NCI-H1694 (cell line): ENCODE data around the gene CMTR1.
"Not testable (repeated sequence)": the region's sequence is repeated elsewhere in the genome, so short reads cannot be mapped to it uniquely, and the experiment has no call there.

Experiments used
- DNase-seq: peaks from one replicate; lab custom pipeline; 2025; lab: John Stamatoyannopoulos, UW

The CMTR1 gene

GRCh38 chr6:37432916-37433656, at the start of gene CMTR1:
CMTR1 (plus strand) TSS chr6:37433221; CDS start chr6:37435630, 2,409 bp downstream.
- DNase-seq: peak; percentile 70

GRCh38 chr6:37388578-37388977, 44.4 kb upstream of the CMTR1 start:
- no peak for DNase-seq

DNA sequence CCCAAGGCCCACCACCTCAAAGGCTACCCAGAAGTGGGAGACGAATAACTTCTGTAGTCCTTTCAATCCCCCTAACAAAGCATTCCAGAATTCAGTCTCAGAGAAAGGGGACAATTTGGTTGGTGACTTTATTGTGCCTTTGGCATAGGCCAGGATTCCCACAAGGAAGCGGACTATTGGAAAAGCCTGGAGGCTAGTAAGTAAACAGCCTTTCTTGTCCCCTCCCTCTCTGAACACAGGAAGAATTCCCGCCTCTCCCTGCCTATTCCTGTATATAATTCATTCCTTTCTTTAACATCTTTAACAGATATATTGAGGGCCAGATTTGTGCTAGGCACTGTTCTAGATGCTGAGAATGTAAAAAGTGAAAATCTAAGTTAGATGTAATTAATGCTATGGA, 43.2 kb upstream of the CMTR1 start:
- DNase-seq: no peak

- no peak for DNase-seq
Measured at GRCh38 chr6:37391120-37391519, 41.9 kb upstream of the CMTR1 start.

DNA sequence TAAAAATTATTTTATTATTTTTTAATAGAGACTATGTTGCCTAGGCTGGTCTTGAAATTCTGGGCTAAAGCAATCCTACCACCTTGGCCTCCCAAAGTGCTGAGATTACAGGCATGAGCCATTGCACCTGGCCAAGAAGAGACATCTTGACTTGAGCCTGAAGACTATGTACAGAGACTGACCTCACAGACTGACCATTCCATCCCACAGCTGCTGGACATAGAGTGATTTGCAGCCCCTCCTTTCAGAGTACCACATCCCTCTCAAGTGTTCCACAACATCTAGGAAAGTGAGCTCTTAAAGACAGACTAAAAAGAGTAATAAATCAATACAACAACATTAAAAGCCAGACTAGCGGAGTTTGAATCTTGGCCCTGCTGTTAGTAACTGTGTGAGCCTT, 40.2 kb upstream of the CMTR1 start:
- DNase-seq: no peak

GRCh38 chr6:37393381-37393929, 39.6 kb upstream of the CMTR1 start:
- no peak for DNase-seq

- no peak for DNase-seq
Measured at GRCh38 chr6:37396571-37397180, 36.3 kb upstream of the CMTR1 start.

DNA sequence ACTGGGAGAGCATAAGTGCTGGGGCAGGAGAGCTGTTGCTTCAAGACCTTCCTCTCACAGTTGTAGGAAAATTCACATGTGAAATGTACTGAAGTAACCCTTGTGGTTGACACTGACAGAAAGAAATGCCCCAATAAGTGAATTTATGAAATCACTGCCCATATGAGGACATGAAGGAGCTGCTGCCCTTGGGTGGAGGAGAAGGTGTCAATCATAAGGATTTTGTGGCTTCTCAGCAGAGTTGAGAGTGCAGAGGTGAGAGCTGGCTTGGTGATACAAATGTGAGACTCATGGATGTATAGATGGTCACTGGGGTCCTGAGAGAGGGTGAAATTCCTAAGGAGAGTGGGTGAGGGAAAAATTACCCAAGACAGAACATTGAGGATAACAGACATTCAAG, 33.9 kb upstream of the CMTR1 start:
- no peak for DNase-seq

DNA sequence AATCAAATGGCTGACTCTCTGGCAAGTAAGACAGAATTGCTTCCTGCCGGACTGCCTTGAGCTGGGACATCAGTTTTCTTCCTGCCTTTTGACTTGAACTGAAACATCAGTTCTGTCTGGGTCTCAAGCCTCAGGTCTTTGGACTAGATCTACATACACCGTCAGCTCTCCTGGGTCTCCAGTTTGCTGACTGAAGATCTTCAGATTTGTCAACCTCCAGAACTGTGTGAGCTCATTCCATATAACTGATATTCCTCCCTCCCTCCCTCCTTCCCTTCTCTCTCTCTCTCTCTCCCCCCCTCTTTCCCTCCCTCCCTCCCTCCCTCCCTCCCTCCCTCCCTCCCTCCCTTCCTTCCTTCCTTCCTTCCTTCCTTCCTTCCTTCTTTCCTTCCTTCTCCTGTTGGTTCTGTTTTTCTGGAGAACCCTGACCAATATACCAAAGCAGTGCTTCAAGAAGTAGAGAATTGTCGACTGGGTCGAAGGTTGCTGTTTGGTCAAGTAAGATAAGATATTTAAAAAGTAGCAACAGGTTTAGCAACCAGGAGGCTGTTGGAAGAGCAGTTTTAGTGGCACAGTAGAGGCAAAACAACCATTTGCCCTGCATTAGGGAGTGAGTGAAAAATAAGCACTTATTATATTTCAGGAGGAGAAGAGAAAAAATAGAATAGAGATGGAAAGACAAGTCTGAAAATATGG, 33.1 kb upstream of the CMTR1 start:
- DNase-seq: no peak

GRCh38 chr6:37401658-37402057, 31.4 kb upstream of the CMTR1 start:
- not testable (repeated sequence) for DNase-seq

DNA sequence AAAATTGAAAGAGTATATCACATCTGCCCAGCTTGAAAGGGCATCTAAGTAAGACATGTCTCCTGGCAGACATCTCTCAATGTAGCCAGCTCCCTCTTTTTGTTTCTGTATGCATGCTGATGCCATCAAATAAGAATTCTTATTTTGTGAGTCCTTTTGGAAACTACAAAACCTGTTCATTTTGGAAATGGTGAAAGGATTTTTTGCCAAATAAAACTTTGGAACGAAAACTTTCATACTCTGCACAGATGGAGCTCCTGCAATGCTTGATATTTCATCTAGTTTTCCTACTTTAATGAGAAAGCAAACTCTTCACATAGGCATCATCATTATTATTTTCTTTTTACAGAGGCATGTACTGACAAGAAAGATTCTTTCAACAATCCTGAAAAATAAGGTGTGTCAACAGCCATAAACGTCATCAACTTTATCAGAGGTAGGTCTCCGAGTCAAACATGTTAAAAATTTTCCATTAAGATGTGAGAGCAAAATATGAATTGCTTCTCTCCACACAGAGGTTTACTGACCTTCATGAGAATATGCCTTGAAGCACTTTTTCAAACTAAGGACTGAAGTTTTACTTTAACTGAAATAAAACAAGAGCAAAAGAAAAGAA, 26.2 kb upstream of the CMTR1 start:
- no peak for DNase-seq

DNA sequence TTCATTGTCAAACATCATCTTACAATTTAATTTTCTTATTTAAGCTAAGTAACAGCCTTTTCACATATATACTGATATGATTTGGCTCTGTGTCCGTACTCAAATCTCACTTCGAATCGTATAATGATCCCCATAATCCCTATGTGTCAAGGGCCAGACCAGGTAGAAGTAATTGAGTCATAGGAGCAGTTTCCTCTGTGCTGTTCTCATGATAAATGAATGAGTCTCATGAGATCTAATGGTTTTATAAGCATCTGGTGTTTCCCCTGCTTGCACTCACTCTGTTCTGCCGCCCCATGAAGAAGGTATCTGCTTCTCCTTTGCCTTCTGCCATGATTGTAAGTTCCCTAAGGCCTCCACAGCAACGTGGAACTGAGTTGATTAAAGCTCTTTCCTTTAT, 25.1 kb upstream of the CMTR1 start:
- no peak for DNase-seq

DNA sequence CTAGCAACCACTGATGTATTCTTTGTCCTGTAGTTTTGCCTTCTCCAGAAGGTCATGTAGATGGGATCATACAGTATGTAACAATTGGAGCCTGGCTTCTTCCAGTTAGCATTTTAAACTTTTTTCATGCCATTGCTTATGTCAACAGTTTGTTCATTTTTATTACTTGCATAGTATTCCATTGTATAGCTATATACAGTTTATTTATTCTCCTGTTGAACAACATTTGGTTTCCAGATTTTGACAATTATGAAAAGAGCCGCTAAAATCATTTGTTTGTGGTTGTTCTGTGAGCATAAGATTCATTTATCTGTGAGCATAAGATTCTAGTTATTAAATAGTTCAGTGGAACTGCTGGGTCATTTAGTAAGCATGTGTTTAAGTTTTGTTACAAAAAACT, 23.5 kb upstream of the CMTR1 start:
- no peak for DNase-seq

- no peak for DNase-seq
Measured at GRCh38 chr6:37417393-37417792, 15.6 kb upstream of the CMTR1 start.

DNA sequence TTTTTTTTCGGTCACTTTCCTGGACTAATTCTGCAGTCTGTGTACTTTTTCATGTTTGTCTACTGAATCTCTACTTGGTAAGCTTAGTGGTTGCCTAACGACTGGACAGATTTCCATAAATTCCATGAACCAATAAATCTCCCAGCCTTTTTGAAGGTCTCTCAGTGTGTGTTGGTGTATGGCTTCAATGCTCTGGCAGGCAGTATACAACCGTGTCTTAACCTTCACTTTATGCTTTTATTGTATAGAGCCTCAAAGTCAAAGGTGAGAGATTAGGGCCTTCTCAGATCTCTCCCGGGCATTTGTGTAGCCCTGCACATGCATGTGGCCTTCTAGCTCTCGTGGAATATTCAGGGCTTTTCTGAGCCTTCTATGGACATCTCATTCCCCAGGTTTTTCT, 14.3 kb upstream of the CMTR1 start:
- DNase-seq: no peak

DNA sequence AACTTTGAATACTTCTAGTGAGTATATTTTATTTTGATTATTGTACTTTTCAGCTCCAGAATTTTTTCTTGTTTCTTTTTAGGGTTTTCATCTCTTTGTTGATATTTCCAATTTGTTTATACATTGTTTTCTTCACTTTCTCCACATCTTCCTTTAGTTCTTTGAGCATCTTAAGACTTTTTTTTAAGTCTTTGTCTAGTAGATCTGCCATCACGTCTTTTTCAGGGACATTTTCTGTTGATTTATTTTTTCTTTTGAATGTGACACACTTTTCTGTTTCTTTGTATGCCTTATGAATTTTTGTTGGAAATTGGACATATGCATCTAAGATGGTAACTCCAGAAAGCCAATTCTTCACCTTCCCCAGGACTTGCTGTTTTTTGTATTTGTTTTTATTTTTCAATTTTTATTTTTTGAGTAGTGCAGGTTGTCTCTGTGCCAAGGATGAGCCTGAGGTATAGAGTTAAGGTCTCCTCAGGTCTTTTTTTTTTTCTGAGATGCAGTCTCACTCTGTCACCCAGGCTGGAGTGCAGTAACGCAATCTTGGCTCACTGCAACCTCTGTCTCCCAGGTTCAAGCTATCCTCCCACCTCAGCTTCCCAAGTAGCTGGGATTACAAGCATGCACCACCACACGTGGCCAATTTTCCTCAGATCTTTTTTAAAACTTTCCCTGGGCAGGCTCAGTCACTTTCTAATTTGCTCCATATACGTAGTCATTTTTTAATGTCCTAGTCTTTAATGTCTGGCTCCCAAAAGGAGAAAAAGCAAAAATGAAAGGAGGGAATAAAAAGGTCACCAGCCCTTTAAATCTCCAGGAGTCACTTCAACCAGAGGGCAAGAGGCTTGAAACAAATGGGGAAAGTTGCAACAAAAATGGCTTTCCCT, 6.7 kb upstream of the CMTR1 start:
- no peak for DNase-seq

GRCh38 chr6:37426945-37427510, 6.0 kb upstream of the CMTR1 start:
- peak; percentile 8 for DNase-seq

DNA sequence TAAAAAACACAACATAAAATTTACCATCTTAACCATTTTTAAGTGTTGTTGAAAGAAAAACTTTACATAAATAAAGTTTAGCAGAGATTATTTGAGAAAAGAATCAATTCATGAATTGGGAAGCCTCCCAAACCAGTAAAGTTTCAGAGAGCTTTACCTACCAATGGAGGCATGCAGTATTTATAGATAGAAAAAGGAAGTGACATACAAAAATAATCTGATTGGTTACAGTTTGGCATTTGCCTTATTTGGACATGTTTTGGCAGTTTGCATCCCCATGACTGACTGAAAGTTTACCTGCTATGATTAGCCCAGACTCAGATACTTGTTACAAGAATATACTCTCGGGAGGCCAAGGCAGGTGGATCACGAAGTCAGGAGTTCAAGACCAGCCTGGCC, 3.7 kb upstream of the CMTR1 start:
- DNase-seq: no peak

- DNase-seq: no peak
Measured at GRCh38 chr6:37432590-37432915, 468 bp upstream of the CMTR1 start.

GRCh38 chr6:37433657-37434271, 743 bp downstream of the CMTR1 start:
- no peak for DNase-seq

DNA sequence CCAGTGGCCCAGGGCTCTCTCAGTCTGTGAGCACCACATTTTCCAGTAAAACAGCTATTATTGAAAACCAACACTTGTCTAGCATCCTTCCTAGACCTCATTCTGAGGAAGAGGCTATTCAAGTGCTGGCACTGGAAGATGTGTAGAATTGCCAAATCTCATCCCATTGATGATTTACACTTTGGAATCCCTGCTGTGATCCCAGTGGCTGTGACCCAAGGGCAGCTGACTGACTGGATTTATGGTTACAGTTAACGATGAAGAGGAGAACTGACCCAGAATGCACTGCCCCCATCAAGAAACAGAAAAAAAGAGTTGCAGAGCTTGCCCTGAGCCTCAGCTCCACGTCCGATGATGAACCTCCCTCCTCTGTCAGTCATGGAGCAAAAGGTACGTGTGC, 2.4 kb downstream of the CMTR1 start:
- DNase-seq: no peak
